IMR-90 (cell line): ENCODE data around the gene ZFPM1. TPM values are rescaled to one million over a fixed set of nuclear protein-coding genes. Genes with fewer than 3 reads are reported as not detected.

ENCODE experiments used
- ATAC-seq: fragments of 200-7000 bp; cut with Tn5 transposase; 2 replicates; pipeline ENCODE4 v1.9.1; 2020; ENCODE audit warnings: low read depth, mild to moderate bottlenecking, moderate library complexity
- BruUV-seq: library from RNA; stranded (reverse); fragments of 400-500 nt; replicated peaks from 2 replicates; lab custom pipeline; 2021; lab: Mats Ljungman, UMichigan
- CTCF ChIA-PET: fragments of 300-600 bp; formaldehyde crosslinking; extraction: SDS; loops from one replicate; lab custom pipeline; 2021; ENCODE audit warnings: antibody characterized with exemption; lab: Yijun Ruan, JAX
- POLR2A ChIA-PET: fragments of 300-600 bp; sonication (Branson Sonifier 250); formaldehyde crosslinking; loops from one replicate; lab custom pipeline; 2022; ENCODE audit warnings: antibody characterized with exemption; ENCODE audit not compliant: unreplicated experiment; lab: Charles Lee
- DNase-seq: peaks from one replicate; pipeline ENCODE4 v3.0.0; 2013
- H2AFZ ChIP-seq: replicated peaks from 2 replicates; pipeline ENCODE3; 2013; ENCODE audit warnings: low read length, mild to moderate bottlenecking; ENCODE audit not compliant: poor library complexity
- H2AK5ac ChIP-seq: 2 replicates; pipeline ENCODE4 v1.6.1; 2013; ENCODE audit warnings: low read depth, low read length, inconsistent platforms
- H2AK9ac ChIP-seq: replicated peaks from 2 replicates; pipeline ENCODE3; 2013; ENCODE audit warnings: mild to moderate bottlenecking, low read depth, low read length, moderate library complexity; ENCODE audit not compliant: poor library complexity
- H2BK120ac ChIP-seq: 2 replicates; pipeline ENCODE4 v1.6.1; 2013; ENCODE audit warnings: low read depth, low read length, inconsistent platforms
- H2BK15ac ChIP-seq: 3 replicates; pipeline ENCODE4 v1.6.1; 2013; ENCODE audit warnings: low read depth, low read length, inconsistent platforms
- H2BK20ac ChIP-seq: 2 replicates; pipeline ENCODE4 v1.6.1; 2013; ENCODE audit warnings: low read depth, mild to moderate bottlenecking, inconsistent platforms, low read length, moderate library complexity
- H2BK5ac ChIP-seq: 2 replicates; pipeline ENCODE4 v1.6.1; 2013; ENCODE audit warnings: mild to moderate bottlenecking, low read depth, low read length, inconsistent platforms; ENCODE audit not compliant: poor library complexity, severe bottlenecking
- H3K14ac ChIP-seq: replicated peaks from 2 replicates; pipeline ENCODE4 v1.6.1; 2013; ENCODE audit warnings: low read depth, low read length, inconsistent platforms
- H3K18ac ChIP-seq: 2 replicates; pipeline ENCODE4 v1.6.1; 2013; ENCODE audit warnings: low read depth, low read length, control low read depth
- H3K23ac ChIP-seq: 2 replicates; pipeline ENCODE4 v1.6.1; 2013; ENCODE audit warnings: low read depth, low read length, inconsistent platforms
- H3K27ac ChIP-seq: 2 replicates; pipeline ENCODE4 v1.5.1; 2013; ENCODE audit warnings: mild to moderate bottlenecking, control low read depth, low read length; ENCODE audit not compliant: insufficient read depth
- H3K27me3 ChIP-seq: 2 replicates; pipeline ENCODE4 v1.6.1; 2013; ENCODE audit warnings: low read length; ENCODE audit not compliant: control insufficient read depth, insufficient read depth
- H3K36me3 ChIP-seq: 2 replicates; pipeline ENCODE4 v1.6.1; 2013; ENCODE audit warnings: low read length, mixed read lengths; ENCODE audit not compliant: control insufficient read depth, insufficient read depth
- H3K4ac ChIP-seq: 2 replicates; pipeline ENCODE4 v1.6.1; 2013; ENCODE audit warnings: low read depth, low read length, inconsistent platforms
- H3K4me1 ChIP-seq: 2 replicates; pipeline ENCODE4 v1.6.1; 2013; ENCODE audit warnings: low read length, mixed read lengths; ENCODE audit not compliant: control insufficient read depth, insufficient read depth
- H3K4me2 ChIP-seq: 2 replicates; pipeline ENCODE4 v1.6.1; 2013; ENCODE audit warnings: low read depth, mild to moderate bottlenecking, control low read depth, low read length, moderate library complexity
- H3K4me3 ChIP-seq: 2 replicates; pipeline ENCODE4 v1.5.1; 2013; ENCODE audit warnings: low read depth, mild to moderate bottlenecking, control low read depth, low read length, moderate library complexity; ENCODE audit not compliant: insufficient read depth
- H3K56ac ChIP-seq: 2 replicates; pipeline ENCODE4 v1.6.1; 2013; ENCODE audit warnings: low read length, inconsistent platforms; ENCODE audit not compliant: insufficient read depth; ENCODE audit errors: extremely low read depth
- H3K79me1 ChIP-seq, 2 experiments: 2 replicates each; pipeline ENCODE4 v1.6.1; 2013; ENCODE audit warnings: low read length in 2 of 2, inconsistent platforms in 1 of 2, low read depth in 1 of 2
- H3K9ac ChIP-seq: 2 replicates; pipeline ENCODE4 v1.6.1; 2013; ENCODE audit warnings: low read depth, low read length, control low read depth
- H3K9me1 ChIP-seq: 2 replicates; pipeline ENCODE4 v1.6.1; 2013; ENCODE audit warnings: low read length, inconsistent platforms; ENCODE audit not compliant: insufficient read depth
- H3K9me3 ChIP-seq: 2 replicates; pipeline ENCODE4 v1.6.1; 2013; ENCODE audit warnings: low read length; ENCODE audit not compliant: control insufficient read depth, insufficient read depth
- H4K20me1 ChIP-seq: 2 replicates; pipeline ENCODE4 v1.6.1; 2013; ENCODE audit warnings: low read length, inconsistent platforms; ENCODE audit not compliant: insufficient read depth
- H4K5ac ChIP-seq: 2 replicates; pipeline ENCODE4 v1.6.1; 2013; ENCODE audit warnings: mild to moderate bottlenecking, low read depth, low read length, control low read depth
- H4K8ac ChIP-seq, 2 experiments: 2 replicates each; pipeline ENCODE4 v1.6.1; 2013; ENCODE audit warnings: low read depth in 2 of 2, low read length in 2 of 2, control low read depth in 1 of 2, inconsistent platforms in 1 of 2
- H4K91ac ChIP-seq: 2 replicates; pipeline ENCODE4 v1.6.1; 2013; ENCODE audit warnings: low read depth, low read length, inconsistent platforms; ENCODE audit not compliant: insufficient read depth
- BHLHE40 ChIP-seq: fragments of 150-350 bp; IDR thresholded peaks from 2 replicates; pipeline ENCODE4 v1.6.1; 2016; ENCODE audit warnings: mild to moderate bottlenecking, low read depth, low read length
- CEBPB ChIP-seq: IDR thresholded peaks from 2 replicates; pipeline ENCODE4 v1.6.1; 2012; ENCODE audit warnings: low read depth, low read length, improper control_type of control experiment
- CHD1 ChIP-seq: IDR thresholded peaks from 2 replicates; pipeline ENCODE4 v1.6.1; 2012; ENCODE audit warnings: low read depth, low read length, improper control_type of control experiment
- FOS ChIP-seq: fragments of 150-350 bp; IDR thresholded peaks from 2 replicates; pipeline ENCODE4 v1.6.1; 2016; ENCODE audit warnings: low read depth, low read length
- MAFK ChIP-seq: IDR thresholded peaks from 2 replicates; pipeline ENCODE4 v1.6.1; 2012; ENCODE audit warnings: low read depth, low read length, improper control_type of control experiment
- MAZ ChIP-seq: IDR thresholded peaks from 2 replicates; pipeline ENCODE4 v1.6.1; 2012; ENCODE audit warnings: low read depth, mild to moderate bottlenecking, low read length, improper control_type of control experiment, moderate library complexity, borderline replicate concordance
- MXI1 ChIP-seq: IDR thresholded peaks from 2 replicates; pipeline ENCODE4 v1.6.1; 2012; ENCODE audit warnings: low read depth, mild to moderate bottlenecking, low read length, moderate library complexity, borderline replicate concordance
- NFE2L2 ChIP-seq: fragments of 150-350 bp; IDR thresholded peaks from 2 replicates; pipeline ENCODE4 v1.6.1; 2016; ENCODE audit warnings: low read depth, mild to moderate bottlenecking, low read length
- POLR2A ChIP-seq: IDR thresholded peaks from 2 replicates; pipeline ENCODE4 v1.6.1; 2012; ENCODE audit warnings: mild to moderate bottlenecking, low read depth, low read length
- RAD21 ChIP-seq: IDR thresholded peaks from 2 replicates; pipeline ENCODE4 v1.6.1; 2012; ENCODE audit warnings: low read length, improper control_type of control experiment
- RCOR1 ChIP-seq: IDR thresholded peaks from 2 replicates; pipeline ENCODE4 v1.6.1; 2012; ENCODE audit warnings: mild to moderate bottlenecking, low read length, improper control_type of control experiment; ENCODE audit not compliant: insufficient replicate concordance
- RFX5 ChIP-seq: IDR thresholded peaks from 2 replicates; pipeline ENCODE4 v1.8.0; 2012; ENCODE audit warnings: low read depth, mild to moderate bottlenecking, low read length, moderate library complexity
- SMC3 ChIP-seq: fragments of 150-350 bp; IDR thresholded peaks from 2 replicates; pipeline ENCODE4 v1.6.1; 2016; ENCODE audit warnings: low read depth, mild to moderate bottlenecking, antibody characterized with exemption, low read length, moderate library complexity
- WGBS, 2 experiments: methylation state at CpG; one replicate each; pipeline versions ENCODE4 v1.1.5 to v1.1.7; 2013; ENCODE audit warnings: missing lambda C conversion rate in 2 of 2; ENCODE audit not compliant: insufficient read length in 1 of 2; ENCODE audit errors: extremely low coverage in 2 of 2; 5-methylcytosine and 5-hydroxymethylcytosine counted together
- dilution Hi-C: fragments of 300-500 bp; cut with HindIII; formaldehyde crosslinking; loops from one replicate; pipeline ENCODE4 v1.14.3; 2018; ENCODE audit warnings: low sequenced_read_pairs; ENCODE audit not compliant: unreplicated experiment
- in situ Hi-C: fragments of 300-500 bp; cut with MboI; formaldehyde crosslinking; loops from 3 replicates; pipeline ENCODE4 v1.14.3; 2019; ENCODE audit warnings: low sequenced_read_pairs, inconsistent platforms, mixed read lengths
- intact Hi-C: fragments of 100-400 bp; cut with micrococcal nuclease; formaldehyde crosslinking; loops from 2 replicates; pipeline ENCODE4 v1.10.0; 2022
- polyA plus RNA-seq, 3 experiments: library from polyadenylated mRNA; depleted of rRNA; stranded (reverse); fragments of >200 nt; gene quantifications; 2 replicates each; pipeline ENCODE4 v1.2.3, GENCODE V29; 2012; ENCODE audit warnings: low replicate concordance in 1 of 3
- total RNA-seq: library from RNA; depleted of rRNA; stranded (reverse); fragments of >200 nt; gene quantifications from 2 replicates; pipeline ENCODE4 v1.2.3, GENCODE V29; 2012
- TF ChIP-seq, protein P1 (sequence below): conservative IDR thresholded peaks from 2 replicates; pipeline ENCODE4 v1.5.1; 2012; ENCODE audit warnings: mild to moderate bottlenecking, low read depth, low read length, improper control_type of control experiment
- TF ChIP-seq, protein P2 (sequence below): fragments of 150-350 bp; IDR thresholded peaks from 2 replicates; pipeline ENCODE4 v1.6.1; 2017; ENCODE audit warnings: mild to moderate bottlenecking, antibody characterized with exemption, low read length, low read depth
- TF ChIP-seq, protein P3 (sequence below): fragments of 150-350 bp; IDR thresholded peaks from 2 replicates; pipeline ENCODE4 v1.6.1; 2016; ENCODE audit warnings: low read depth, mild to moderate bottlenecking, low read length, moderate library complexity, borderline replicate concordance

The ZFPM1 gene
- total and polyA plus RNA-seq, 2 of the 4 experiments (the other 2 are of a cell fraction), result 0.36 to 1.1 TPM

DNA sequence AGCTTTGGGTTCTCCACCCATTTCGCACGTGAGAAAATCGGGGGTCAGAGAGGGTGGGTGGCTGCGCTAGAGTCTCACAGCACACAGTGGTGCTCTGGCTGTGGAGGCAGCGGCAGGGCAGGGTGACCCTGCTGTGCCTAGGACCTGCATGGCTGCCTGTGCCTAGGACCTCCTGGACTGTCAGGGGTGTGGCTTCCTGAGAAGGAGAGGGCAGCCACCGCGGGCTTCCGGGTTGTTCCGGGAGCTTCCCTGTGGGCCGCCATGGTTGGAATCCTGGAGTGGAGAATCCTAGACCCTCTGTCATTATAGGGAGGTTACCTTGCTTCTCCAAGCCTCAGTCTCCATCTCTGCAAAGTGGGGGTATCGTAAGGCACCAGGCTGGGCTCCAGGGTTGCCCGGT, 9.3 kb downstream of the ZFPM1 start:
- Histone ChIP-seq H3K9me3 (no peaks in the 10 kb centered on the region), H3K27me3 (no peaks in the 10 kb centered on the region), H4K5ac (no peak overlapping the region), H2AK9ac (no peak overlapping the region), H4K8ac (no peak overlapping the region), H3K4me3 (no peak overlapping the region), H3K79me1 (peaks cover 18 to 43% of the 10 kb centered on the region in 2 experiments), H3K4me1 (peaks cover 4% of the 10 kb centered on the region; the same call in 1 of the 2 replicates), H4K91ac (no peak overlapping the region), H3K4me2 (no peak overlapping the region), H2AFZ (peak overlapping the region; percentile 21), H2BK120ac (no peak overlapping the region), H2BK5ac (no peak overlapping the region), H3K9me1 (no peaks in the 10 kb centered on the region), H4K20me1 (peaks cover 75% of the 10 kb centered on the region), H3K9ac (no peak overlapping the region), H2AK5ac (no peak overlapping the region), H2BK20ac (no peak overlapping the region), H3K4ac (no peak overlapping the region), H3K36me3 (no peaks in the 10 kb centered on the region), H2BK15ac (no peak overlapping the region), H3K18ac (no peak overlapping the region), H3K23ac (no peak overlapping the region), H3K27ac (no peak overlapping the region), H3K14ac (no peak overlapping the region), H3K56ac (no peak overlapping the region)
- TF ChIP-seq CHD1, result no peak
- no peak for TF ChIP-seq RCOR1
- no peak for TF ChIP-seq SMC3
- TF ChIP-seq, protein P1, sequence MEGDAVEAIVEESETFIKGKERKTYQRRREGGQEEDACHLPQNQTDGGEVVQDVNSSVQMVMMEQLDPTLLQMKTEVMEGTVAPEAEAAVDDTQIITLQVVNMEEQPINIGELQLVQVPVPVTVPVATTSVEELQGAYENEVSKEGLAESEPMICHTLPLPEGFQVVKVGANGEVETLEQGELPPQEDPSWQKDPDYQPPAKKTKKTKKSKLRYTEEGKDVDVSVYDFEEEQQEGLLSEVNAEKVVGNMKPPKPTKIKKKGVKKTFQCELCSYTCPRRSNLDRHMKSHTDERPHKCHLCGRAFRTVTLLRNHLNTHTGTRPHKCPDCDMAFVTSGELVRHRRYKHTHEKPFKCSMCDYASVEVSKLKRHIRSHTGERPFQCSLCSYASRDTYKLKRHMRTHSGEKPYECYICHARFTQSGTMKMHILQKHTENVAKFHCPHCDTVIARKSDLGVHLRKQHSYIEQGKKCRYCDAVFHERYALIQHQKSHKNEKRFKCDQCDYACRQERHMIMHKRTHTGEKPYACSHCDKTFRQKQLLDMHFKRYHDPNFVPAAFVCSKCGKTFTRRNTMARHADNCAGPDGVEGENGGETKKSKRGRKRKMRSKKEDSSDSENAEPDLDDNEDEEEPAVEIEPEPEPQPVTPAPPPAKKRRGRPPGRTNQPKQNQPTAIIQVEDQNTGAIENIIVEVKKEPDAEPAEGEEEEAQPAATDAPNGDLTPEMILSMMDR, result no peak
- TF ChIP-seq, protein P2, sequence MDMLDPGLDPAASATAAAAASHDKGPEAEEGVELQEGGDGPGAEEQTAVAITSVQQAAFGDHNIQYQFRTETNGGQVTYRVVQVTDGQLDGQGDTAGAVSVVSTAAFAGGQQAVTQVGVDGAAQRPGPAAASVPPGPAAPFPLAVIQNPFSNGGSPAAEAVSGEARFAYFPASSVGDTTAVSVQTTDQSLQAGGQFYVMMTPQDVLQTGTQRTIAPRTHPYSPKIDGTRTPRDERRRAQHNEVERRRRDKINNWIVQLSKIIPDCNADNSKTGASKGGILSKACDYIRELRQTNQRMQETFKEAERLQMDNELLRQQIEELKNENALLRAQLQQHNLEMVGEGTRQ, result no peak
- TF ChIP-seq RFX5, result no peak
- no peak for TF ChIP-seq MXI1
- TF ChIP-seq, protein P3, sequence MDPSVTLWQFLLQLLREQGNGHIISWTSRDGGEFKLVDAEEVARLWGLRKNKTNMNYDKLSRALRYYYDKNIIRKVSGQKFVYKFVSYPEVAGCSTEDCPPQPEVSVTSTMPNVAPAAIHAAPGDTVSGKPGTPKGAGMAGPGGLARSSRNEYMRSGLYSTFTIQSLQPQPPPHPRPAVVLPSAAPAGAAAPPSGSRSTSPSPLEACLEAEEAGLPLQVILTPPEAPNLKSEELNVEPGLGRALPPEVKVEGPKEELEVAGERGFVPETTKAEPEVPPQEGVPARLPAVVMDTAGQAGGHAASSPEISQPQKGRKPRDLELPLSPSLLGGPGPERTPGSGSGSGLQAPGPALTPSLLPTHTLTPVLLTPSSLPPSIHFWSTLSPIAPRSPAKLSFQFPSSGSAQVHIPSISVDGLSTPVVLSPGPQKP, result no peak
- TF ChIP-seq RAD21, result no peak
- no peak for TF ChIP-seq MAZ
- no peak for TF ChIP-seq CEBPB
- TF ChIP-seq BHLHE40, result no peak
- no peak for TF ChIP-seq NFE2L2
- no peak for TF ChIP-seq POLR2A
- no peak for TF ChIP-seq FOS
- no peak for TF ChIP-seq MAFK
- DNase-seq (no peak), ATAC-seq (no peak)
- no TSS peak for BruUV-seq
- CTCF ChIA-PET, result no interaction called here
- intact Hi-C loops, result no loop called here
- no CpG with 5 or more reads among the region's 12 CpGs for whole genome bisulfite sequencing, 2 experiments
- dilution Hi-C loops, result no loop called here
- POLR2A ChIA-PET, result no interaction called here
- in situ Hi-C loops, result no loop called here
